Body of pancreas (tissue), 4 donors: ENCODE results near the gene SEC61A1.

Experiments used
- CTCF ChIP-seq, 7 experiments: fragments of 450-650 bp in 4 of 7; fragments of 200-600 bp in 3 of 7; sonication (generic) in 3 of 7; IDR thresholded peaks; one replicate each; pipeline ENCODE4 v1.5.1; 2016 to 2019; ENCODE audit warnings: antibody characterized with exemption in 7 of 7
- POLR2A ChIP-seq, 3 donors: fragments of 450-650 bp; IDR thresholded peaks; one replicate each; pipeline ENCODE4 v1.6.1; 2016; ENCODE audit warnings: antibody characterized with exemption in 3 of 3, mild to moderate bottlenecking in 2 of 3

GRCh38 chr3:128100638-128101037, 48.4 kb downstream of the SEC61A1 start:
- TF ChIP-seq CTCF (IDR thresholded peaks at IDR 0.05), result no peak
- TF ChIP-seq POLR2A (IDR thresholded peaks at IDR 0.05), result no peak
